GM12878 (cell line): ENCODE measurements around the gene PRSS2. TPM values are rescaled to one million over a fixed set of nuclear protein-coding genes. Genes with fewer than 3 reads are reported as not detected.

Source experiments
- ATAC-seq: fragments of 200-7000 bp; cut with Tn5 transposase; 3 replicates; pipeline ENCODE4 v1.9.1; 2020; ENCODE audit warnings: mild to moderate bottlenecking, moderate library complexity
- BruUV-seq: library from RNA; stranded (reverse); fragments of 400-500 nt; replicated peaks from 2 replicates; lab custom pipeline; 2021; lab: Mats Ljungman, UMichigan
- CTCF ChIA-PET: fragments of 300-600 bp; sonication (Branson Sonifier 250); formaldehyde crosslinking; extraction: SDS; loops from one replicate; lab custom pipeline; 2021; ENCODE audit warnings: inconsistent platforms; lab: Yijun Ruan, JAX
- POLR2A ChIA-PET: fragments of 350-600 bp; formaldehyde crosslinking; extraction: SDS; loops from one replicate; lab custom pipeline; 2021; ENCODE audit warnings: inconsistent platforms; lab: Charles Lee
- RAD21 ChIA-PET: fragments of 300-600 bp; sonication (Branson Sonifier 250); formaldehyde crosslinking; loops from one replicate; lab custom pipeline; 2023; ENCODE audit warnings: antibody characterized with exemption; ENCODE audit not compliant: unreplicated experiment; lab: Charles Lee
- SMC1A ChIA-PET: fragments of 300-600 bp; sonication (Branson Sonifier 250); formaldehyde crosslinking; loops from one replicate; lab custom pipeline; 2023; ENCODE audit not compliant: unreplicated experiment, uncharacterized antibody; lab: Charles Lee
- DNase-seq: peaks from one replicate; pipeline ENCODE4 v3.0.0-alpha.2; 2011; ENCODE audit warnings: low read depth, low spot score
- FAIRE-seq: peaks from 3 replicates; lab custom pipeline; 2011; peaks lifted over from hg19 to GRCh38; lab: Jason Lieb, UNC
- H2AFZ ChIP-seq: 2 replicates; pipeline ENCODE4 v1.6.0; 2011; ENCODE audit warnings: low read depth, low read length, control low read depth; ENCODE audit not compliant: control insufficient read depth
- H3K27ac ChIP-seq: 2 replicates; pipeline ENCODE4 v1.5.1; 2011; ENCODE audit warnings: control low read depth; ENCODE audit not compliant: control insufficient read depth, insufficient read depth
- H3K27me3 ChIP-seq, 2 experiments: replicated peaks in 1 of 2; 2 replicates each; pipeline versions ENCODE4 v1.6.0 to v1.6.1; 2011; ENCODE audit warnings: low read length in 1 of 2; ENCODE audit not compliant: control insufficient read depth in 2 of 2, insufficient read depth in 2 of 2
- H3K36me3 ChIP-seq, 2 experiments: 2 replicates each; pipeline ENCODE4 v1.5.1; 2011; ENCODE audit warnings: low read length in 1 of 2; ENCODE audit not compliant: control insufficient read depth in 2 of 2, insufficient read depth in 2 of 2
- H3K4me1 ChIP-seq: 2 replicates; pipeline ENCODE4 v1.6.1; 2011; ENCODE audit warnings: mild to moderate bottlenecking, low read length, moderate library complexity, mixed read lengths; ENCODE audit not compliant: control insufficient read depth, insufficient read depth
- H3K4me2 ChIP-seq: 2 replicates; pipeline ENCODE4 v1.6.0; 2011; ENCODE audit warnings: control low read depth; ENCODE audit not compliant: control insufficient read depth, insufficient read depth
- H3K4me3 ChIP-seq: fragments of 200-600 bp; sonication (generic); 2 replicates; pipeline ENCODE4 v1.5.1; 2016
- H3K79me2 ChIP-seq: 2 replicates; pipeline ENCODE4 v1.6.0; 2011; ENCODE audit warnings: low read length; ENCODE audit not compliant: control insufficient read depth, insufficient read depth
- H3K9ac ChIP-seq: 2 replicates; pipeline ENCODE4 v1.8.0; 2011; ENCODE audit warnings: low read length, control low read depth, mixed read lengths; ENCODE audit not compliant: control insufficient read depth, insufficient read depth
- H3K9me3 ChIP-seq: replicated peaks from 3 replicates; pipeline ENCODE4 v1.5.1; 2011; ENCODE audit warnings: mild to moderate bottlenecking, low read length; ENCODE audit not compliant: control insufficient read depth, insufficient read depth
- H4K20me1 ChIP-seq: 2 replicates; pipeline ENCODE4 v1.6.0; 2011; ENCODE audit not compliant: control insufficient read depth, insufficient read depth
- BRCA1 ChIP-seq: IDR thresholded peaks from 2 replicates; pipeline ENCODE4 v1.6.1; 2011; ENCODE audit warnings: low read depth, low read length, improper control_type of control experiment
- CREB1 ChIP-seq: IDR thresholded peaks from 2 replicates; pipeline ENCODE4 v1.6.1; 2012; ENCODE audit warnings: low read depth, mild to moderate bottlenecking, inconsistent platforms
- IRF4 ChIP-seq: IDR thresholded peaks from 2 replicates; pipeline ENCODE4 v1.6.1; 2011; ENCODE audit warnings: low read depth, low read length
- KAT2A ChIP-seq: conservative IDR thresholded peaks from 2 replicates; pipeline ENCODE4 v1.6.1; 2011; ENCODE audit warnings: low read depth, low read length; ENCODE audit not compliant: control insufficient read depth
- NFIC ChIP-seq: IDR thresholded peaks from 2 replicates; pipeline ENCODE4 v1.6.1; 2012; ENCODE audit warnings: low read depth, mild to moderate bottlenecking, inconsistent platforms, low read length, moderate library complexity
- NFYA ChIP-seq: IDR thresholded peaks from 2 replicates; pipeline ENCODE4 v1.6.1; 2011; ENCODE audit warnings: low read depth, mild to moderate bottlenecking, low read length, improper control_type of control experiment, borderline replicate concordance
- SP1 ChIP-seq: IDR thresholded peaks from one replicate; pipeline ENCODE4 v1.6.1; 2011; ENCODE audit warnings: low read depth, low read length
- TARDBP ChIP-seq: IDR thresholded peaks from 2 replicates; pipeline ENCODE4 v1.6.1; 2016; ENCODE audit warnings: borderline replicate concordance
- TCF12 ChIP-seq: IDR thresholded peaks from 2 replicates; pipeline ENCODE4 v1.6.1; 2011; ENCODE audit warnings: low read depth, mild to moderate bottlenecking, low read length
- ZBED1 ChIP-seq: IDR thresholded peaks from 2 replicates; pipeline ENCODE4 v1.6.1; 2016; ENCODE audit warnings: borderline replicate concordance
- ZNF384 ChIP-seq: IDR thresholded peaks from 2 replicates; pipeline ENCODE4 v1.6.1; 2012; ENCODE audit warnings: low read depth, mild to moderate bottlenecking, low read length, improper control_type of control experiment, borderline replicate concordance
- WGBS: methylation state at CpG from one replicate; pipeline ENCODE4 v1.1.6; 2016; ENCODE audit warnings: low lambda C conversion rate; ENCODE audit not compliant: insufficient replicate concordance, insufficient coverage; ENCODE audit errors: missing lambda C conversion rate; 5-methylcytosine and 5-hydroxymethylcytosine counted together
- in situ Hi-C: fragments of 300-500 bp; cut with MboI; formaldehyde crosslinking; loops from 9 replicates; pipeline ENCODE4 v1.14.3; 2018; ENCODE audit warnings: mixed read lengths
- intact Hi-C: fragments of 100-400 bp; cut with micrococcal nuclease; formaldehyde crosslinking; loops from one replicate; pipeline ENCODE4 v1.14.2; 2022; ENCODE audit not compliant: unreplicated experiment
- polyA plus RNA-seq, 11 experiments: library from polyadenylated mRNA; depleted of rRNA in 4 of 11; unstranded in 6 of 11; stranded (reverse) in 5 of 11; fragments of >200 nt; fragmentation: Nextera tagmentation in 4 of 11; fragmentation: Illumina TruSeq in 1 of 11; extraction: Ambion mirVana in 4 of 11; extraction: Trizol in 1 of 11; gene quantifications; 1 replicate in 1 of 11; 2 replicates in 10 of 11; pipeline versions ENCODE4 v1.2.1 to v1.2.3, GENCODE V29; 2011 to 2016; ENCODE audit warnings: inconsistent platforms in 2 of 11, missing spikeins in 2 of 11, low read depth in 1 of 11
- total RNA-seq, 4 experiments: library from RNA; depleted of rRNA in 3 of 4; stranded (reverse); fragments of >200 nt in 3 of 4; fragmentation: Illumina TruSeq in 1 of 4; extraction: Trizol in 1 of 4; gene quantifications; 2 replicates each; pipeline versions ENCODE4 v1.2.1 to v1.2.3, GENCODE V29; 2013 to 2021
- TF ChIP-seq, protein P1 (sequence below): fragments of 450-650 bp; formaldehyde crosslinking; IDR thresholded peaks from 2 replicates; pipeline ENCODE4 v1.4.0; 2022; ENCODE audit warnings: mild to moderate bottlenecking, moderate library complexity
- TF ChIP-seq, protein P2 (sequence below): IDR thresholded peaks from 2 replicates; pipeline ENCODE4 v1.6.1; 2011; ENCODE audit warnings: borderline replicate concordance, low read depth, mild to moderate bottlenecking, moderate library complexity, low read length; ENCODE audit not compliant: insufficient read depth, poor library complexity, severe bottlenecking

PRSS2 gene
- total and polyA plus RNA-seq, 10 of the 15 experiments (the other 5 are each of a cell fraction or from before 2014, with no cell fraction given) = 0.21 to 28.8 (median 0.41) TPM; not detected in 7

DNA sequence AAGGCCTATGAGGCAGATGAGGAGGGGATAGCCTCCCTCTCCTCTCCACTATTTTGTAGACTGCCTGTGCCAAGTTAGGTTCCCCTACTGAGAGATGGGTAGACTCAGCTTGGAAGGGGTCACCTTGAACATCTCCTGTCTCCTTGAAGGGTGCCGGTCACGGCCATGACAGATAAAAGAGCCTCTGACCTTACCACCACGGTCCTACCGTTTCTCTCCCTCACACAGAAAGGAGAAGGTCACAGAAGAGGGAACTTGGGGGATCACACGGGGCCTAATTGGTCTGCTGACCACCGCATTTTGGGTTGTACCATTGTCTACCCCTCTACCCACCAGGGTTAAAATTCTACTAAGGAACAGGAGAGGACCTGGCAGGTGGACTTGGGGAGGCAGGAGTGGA, 17.0 kb downstream of the PRSS2 start:
- no peak overlapping the region for H3K9ac ChIP-seq
- DNase-seq = no peak
- H3K4me2 ChIP-seq = no peak overlapping the region
- no peak overlapping the region for H3K27ac ChIP-seq
- no peaks in the 10 kb centered on the region for H3K27me3 ChIP-seq
- ATAC-seq = no peak
- SMC1A ChIA-PET = interaction anchor here (1.2 to 24.6 kb wide), 6 partner anchors 9 to 74 kb away, joined by 3 to 786 read pairs (median 56); no protein-coding TSS in a partner anchor
- CTCF ChIA-PET = interaction anchor here (1.7 to 24.4 kb wide), 4 partner anchors 18 to 184 kb away, joined by 6 to 1055 read pairs (median 252); no protein-coding TSS in a partner anchor
- peaks cover 7% of the 10 kb centered on the region for H3K4me1 ChIP-seq
- no peaks in the 10 kb centered on the region for H3K79me2 ChIP-seq
- in situ Hi-C loops (no loop called here), intact Hi-C loops (loop anchor here (10.0 kb wide), 1 partner anchor 253 kb away; no protein-coding TSS in a partner anchor)
- no TSS peak for BruUV-seq
- no peaks in the 10 kb centered on the region for H3K36me3 ChIP-seq
- FAIRE-seq = no peak
- TF ChIP-seq TCF12 = no peak
- TF ChIP-seq SP1 = no peak
- TF ChIP-seq, protein P1, sequence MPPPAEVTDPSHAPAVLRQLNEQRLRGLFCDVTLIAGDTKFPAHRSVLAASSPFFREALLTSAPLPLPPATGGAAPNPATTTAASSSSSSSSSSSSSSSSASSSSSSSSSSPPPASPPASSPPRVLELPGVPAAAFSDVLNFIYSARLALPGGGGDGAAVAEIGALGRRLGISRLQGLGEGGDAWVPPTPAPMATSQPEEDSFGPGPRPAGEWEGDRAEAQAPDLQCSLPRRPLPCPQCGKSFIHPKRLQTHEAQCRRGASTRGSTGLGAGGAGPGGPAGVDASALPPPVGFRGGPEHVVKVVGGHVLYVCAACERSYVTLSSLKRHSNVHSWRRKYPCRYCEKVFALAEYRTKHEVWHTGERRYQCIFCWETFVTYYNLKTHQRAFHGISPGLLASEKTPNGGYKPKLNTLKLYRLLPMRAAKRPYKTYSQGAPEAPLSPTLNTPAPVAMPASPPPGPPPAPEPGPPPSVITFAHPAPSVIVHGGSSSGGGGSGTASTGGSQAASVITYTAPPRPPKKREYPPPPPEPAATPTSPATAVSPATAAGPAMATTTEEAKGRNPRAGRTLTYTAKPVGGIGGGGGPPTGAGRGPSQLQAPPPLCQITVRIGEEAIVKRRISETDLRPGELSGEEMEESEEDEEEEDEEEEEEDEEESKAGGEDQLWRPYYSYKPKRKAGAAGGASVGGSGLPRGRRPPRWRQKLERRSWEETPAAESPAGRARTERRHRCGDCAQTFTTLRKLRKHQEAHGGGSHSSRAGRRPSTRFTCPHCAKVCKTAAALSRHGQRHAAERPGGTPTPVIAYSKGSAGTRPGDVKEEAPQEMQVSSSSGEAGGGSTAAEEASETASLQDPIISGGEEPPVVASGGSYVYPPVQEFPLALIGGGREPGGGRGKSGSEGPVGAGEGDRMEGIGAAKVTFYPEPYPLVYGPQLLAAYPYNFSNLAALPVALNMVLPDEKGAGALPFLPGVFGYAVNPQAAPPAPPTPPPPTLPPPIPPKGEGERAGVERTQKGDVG (CRISPR knock-in tag) = no peak
- TF ChIP-seq KAT2A = no peak
- no peak for TF ChIP-seq CREB1
- TF ChIP-seq NFYA = no peak
- TF ChIP-seq NFIC = no peak
- TF ChIP-seq ZBED1 = no peak
- TF ChIP-seq ZNF384 = no peak
- TF ChIP-seq, protein P2, sequence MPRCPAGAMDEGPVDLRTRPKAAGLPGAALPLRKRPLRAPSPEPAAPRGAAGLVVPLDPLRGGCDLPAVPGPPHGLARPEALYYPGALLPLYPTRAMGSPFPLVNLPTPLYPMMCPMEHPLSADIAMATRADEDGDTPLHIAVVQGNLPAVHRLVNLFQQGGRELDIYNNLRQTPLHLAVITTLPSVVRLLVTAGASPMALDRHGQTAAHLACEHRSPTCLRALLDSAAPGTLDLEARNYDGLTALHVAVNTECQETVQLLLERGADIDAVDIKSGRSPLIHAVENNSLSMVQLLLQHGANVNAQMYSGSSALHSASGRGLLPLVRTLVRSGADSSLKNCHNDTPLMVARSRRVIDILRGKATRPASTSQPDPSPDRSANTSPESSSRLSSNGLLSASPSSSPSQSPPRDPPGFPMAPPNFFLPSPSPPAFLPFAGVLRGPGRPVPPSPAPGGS = no peak
- TF ChIP-seq TARDBP = no peak
- TF ChIP-seq BRCA1 = no peak
- TF ChIP-seq IRF4 = no peak
- H2AFZ ChIP-seq = no peak overlapping the region
- 85% methylated on average over 6 of the region's 6 CpGs for WGBS
- no peaks in the 10 kb centered on the region for H4K20me1 ChIP-seq
- no peak overlapping the region for H3K4me3 ChIP-seq
- RAD21 ChIA-PET = interaction anchor here (11.0 to 20.4 kb wide), 2 partner anchors 8 to 22 kb away, joined by 115 to 813 read pairs; no protein-coding TSS in a partner anchor
- H3K9me3 ChIP-seq = no peaks in the 10 kb centered on the region
- POLR2A ChIA-PET = interaction anchor here (1.1 to 16.4 kb wide), 2 partner anchors 9 to 21 kb away, joined by 4 to 325 read pairs; no protein-coding TSS in a partner anchor
